ENCODE results near the gene MAP2K5. TPM values are rescaled to one million over a fixed set of nuclear protein-coding genes. Genes with fewer than 3 reads are reported as not detected.
"Not testable (repeated sequence)": the region's sequence is repeated elsewhere in the genome, so short reads cannot be mapped to it uniquely, and the experiment has no call there.

Gene MAP2K5
- total RNA-seq, 1 donor from 2014 or later = 26.1 TPM

GRCh38 chr15:67618297-67618696 is 75.8 kb downstream of the MAP2K5 start:
- H3K4me3 Mint-ChIP-seq (ENCODE audit: unreplicated experiment) = no peak overlapping the region
- H3K27ac Mint-ChIP-seq (ENCODE audit: unreplicated experiment) = no peak overlapping the region
- H3K9me3 Mint-ChIP-seq (ENCODE audit: unreplicated experiment) = no peaks in the 10 kb centered on the region
- TF ChIP-seq CTCF (IDR thresholded peaks at IDR 0.05) = no peak
- peaks cover 14% of the 10 kb centered on the region for H3K36me3 Mint-ChIP-seq (ENCODE audit: unreplicated experiment)
- H3K4me1 Mint-ChIP-seq (ENCODE audit: unreplicated experiment) = no peaks in the 10 kb centered on the region
- DNase-seq (ENCODE audit: extremely low spot score, unreplicated experiment) = no peak
- H3K27me3 Mint-ChIP-seq (ENCODE audit: unreplicated experiment) = no peaks in the 10 kb centered on the region

- H3K27me3 Mint-ChIP-seq (ENCODE audit: unreplicated experiment) = no peaks in the 10 kb centered on the region
- no peaks in the 10 kb centered on the region for H3K4me1 Mint-ChIP-seq (ENCODE audit: unreplicated experiment)
- DNase-seq (ENCODE audit: extremely low spot score, unreplicated experiment) = no peak
- peaks cover 14% of the 10 kb centered on the region for H3K36me3 Mint-ChIP-seq (ENCODE audit: unreplicated experiment)
- H3K4me3 Mint-ChIP-seq (ENCODE audit: unreplicated experiment) = no peak overlapping the region
- no peak for TF ChIP-seq CTCF (IDR thresholded peaks at IDR 0.05)
- no peaks in the 10 kb centered on the region for H3K9me3 Mint-ChIP-seq (ENCODE audit: unreplicated experiment)
- H3K27ac Mint-ChIP-seq (ENCODE audit: unreplicated experiment) = no peak overlapping the region
Measured at GRCh38 chr15:67622110-67622509, 79.6 kb downstream of the MAP2K5 start.

GRCh38 chr15:67632261-67632660 is 89.8 kb downstream of the MAP2K5 start:
- peaks cover 6% of the 10 kb centered on the region for H3K9me3 Mint-ChIP-seq (ENCODE audit: unreplicated experiment)
- H3K27ac Mint-ChIP-seq (ENCODE audit: unreplicated experiment) = no peak overlapping the region
- H3K4me3 Mint-ChIP-seq (ENCODE audit: unreplicated experiment) = no peak overlapping the region
- DNase-seq (ENCODE audit: extremely low spot score, unreplicated experiment) = no peak
- TF ChIP-seq CTCF (IDR thresholded peaks at IDR 0.05) = no peak
- H3K4me1 Mint-ChIP-seq (ENCODE audit: unreplicated experiment) = peaks cover 4% of the 10 kb centered on the region
- peaks cover 28% of the 10 kb centered on the region for H3K36me3 Mint-ChIP-seq (ENCODE audit: unreplicated experiment)
- no peaks in the 10 kb centered on the region for H3K27me3 Mint-ChIP-seq (ENCODE audit: unreplicated experiment)

- peaks cover 35% of the 10 kb centered on the region for H3K36me3 Mint-ChIP-seq (ENCODE audit: unreplicated experiment)
- not testable (repeated sequence) for DNase-seq (ENCODE audit: extremely low spot score, unreplicated experiment); H3K9me3 Mint-ChIP-seq (ENCODE audit: unreplicated experiment); H3K4me3 Mint-ChIP-seq (ENCODE audit: unreplicated experiment); H3K27ac Mint-ChIP-seq (ENCODE audit: unreplicated experiment); H3K27me3 Mint-ChIP-seq (ENCODE audit: unreplicated experiment); H3K4me1 Mint-ChIP-seq (ENCODE audit: unreplicated experiment)
Measured at GRCh38 chr15:67635950-67636349, 93.4 kb downstream of the MAP2K5 start.

GRCh38 chr15:67639591-67639990 is 97.1 kb downstream of the MAP2K5 start:
- DNase-seq (ENCODE audit: extremely low spot score, unreplicated experiment) = no peak
- H3K4me1 Mint-ChIP-seq (ENCODE audit: unreplicated experiment) = peaks cover 4% of the 10 kb centered on the region
- H3K36me3 Mint-ChIP-seq (ENCODE audit: unreplicated experiment) = peaks cover 35% of the 10 kb centered on the region
- no peak for TF ChIP-seq CTCF (IDR thresholded peaks at IDR 0.05)
- H3K27me3 Mint-ChIP-seq (ENCODE audit: unreplicated experiment) = no peaks in the 10 kb centered on the region
- H3K9me3 Mint-ChIP-seq (ENCODE audit: unreplicated experiment) = peaks cover 3% of the 10 kb centered on the region
- no peak overlapping the region for H3K27ac Mint-ChIP-seq (ENCODE audit: unreplicated experiment)
- no peak overlapping the region for H3K4me3 Mint-ChIP-seq (ENCODE audit: unreplicated experiment)

- no peaks in the 10 kb centered on the region for H3K4me1 Mint-ChIP-seq (ENCODE audit: unreplicated experiment)
- no peak for DNase-seq (ENCODE audit: extremely low spot score, unreplicated experiment)
- H3K27me3 Mint-ChIP-seq (ENCODE audit: unreplicated experiment) = no peaks in the 10 kb centered on the region
- no peak for TF ChIP-seq CTCF (IDR thresholded peaks at IDR 0.05)
- no peak overlapping the region for H3K27ac Mint-ChIP-seq (ENCODE audit: unreplicated experiment)
- peaks cover 30% of the 10 kb centered on the region for H3K36me3 Mint-ChIP-seq (ENCODE audit: unreplicated experiment)
- H3K4me3 Mint-ChIP-seq (ENCODE audit: unreplicated experiment) = no peak overlapping the region
- H3K9me3 Mint-ChIP-seq (ENCODE audit: unreplicated experiment) = no peaks in the 10 kb centered on the region
Measured at GRCh38 chr15:67641453-67641852, 99.0 kb downstream of the MAP2K5 start.

All from osteocyte (in vitro differentiated cells).